Measurements from ENCODE around the gene TRIM23.

Gene TRIM23

DNA sequence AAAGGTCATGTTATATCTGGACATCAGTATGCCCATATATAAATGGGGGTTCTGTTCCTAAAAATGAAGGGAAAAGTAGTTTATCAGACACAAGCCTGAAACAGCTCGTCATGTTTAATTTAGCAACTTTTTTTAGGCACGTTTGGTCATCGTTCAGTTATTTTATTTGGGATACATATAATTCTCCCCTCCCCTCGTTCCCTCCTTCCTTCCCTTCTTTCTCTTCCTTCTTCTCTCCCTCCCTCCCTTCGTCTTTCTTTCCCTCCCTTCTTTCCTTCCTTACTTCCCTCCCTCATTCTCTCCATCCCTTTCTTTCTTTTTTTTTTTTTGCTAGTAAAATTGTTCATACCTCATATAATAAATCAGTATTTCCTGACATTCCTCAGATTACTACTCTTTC, 57.6 kb downstream of the TRIM23 start:
- Histone ChIP-seq H3K4me3 (ENCODE audit: low read depth, low read length) (no peak overlapping the region), H3K9ac (ENCODE audit: low read length) (no peak overlapping the region), H3K36me3 (ENCODE audit: control insufficient read depth, insufficient read depth, low read length) (peaks cover 10% of the 10 kb centered on the region), H3K4me1 (ENCODE audit: control insufficient read depth, insufficient read depth, low read length) (0 out of 2 replicates have a peak, but pooled peaks cover 3% of the 10 kb centered on the region), H3K9me3 (ENCODE audit: control insufficient read depth, insufficient read depth, low read depth, low read length) (no peaks in the 10 kb centered on the region), H3K27ac (ENCODE audit: low read depth, low read length) (no peak overlapping the region), H3K27me3 (ENCODE audit: control insufficient read depth, insufficient read depth, low read length) (no peaks in the 10 kb centered on the region)

GRCh38 chr5:65563777-65564176, 60.4 kb downstream of the TRIM23 start:
- H3K27me3 ChIP-seq (ENCODE audit: control insufficient read depth, insufficient read depth, low read length): no peaks in the 10 kb centered on the region
- peak overlapping the region; percentile 88 for H3K9ac ChIP-seq (ENCODE audit: low read length)
- peak overlapping the region; percentile 66; the same call in 1 of the 2 replicates for H3K27ac ChIP-seq (ENCODE audit: low read depth, low read length)
- H3K9me3 ChIP-seq (ENCODE audit: control insufficient read depth, insufficient read depth, low read depth, low read length): no peaks in the 10 kb centered on the region
- H3K36me3 ChIP-seq (ENCODE audit: control insufficient read depth, insufficient read depth, low read length): peaks cover 9% of the 10 kb centered on the region
- 0 out of 2 replicates have a peak, but pooled peaks cover 3% of the 10 kb centered on the region for H3K4me1 ChIP-seq (ENCODE audit: control insufficient read depth, insufficient read depth, low read length)
- H3K4me3 ChIP-seq (ENCODE audit: low read depth, low read length): peak overlapping the region; percentile 82

GRCh38 chr5:65562731-65563701, 61.1 kb downstream of the TRIM23 start, which contains the start of the genes CENPK and PPWD1:
TSS of gene CENPK (minus strand) at chr5:65563168. CDS start at chr5:65554907, 8,261 bp downstream.
TSS of gene PPWD1 (plus strand) at chr5:65563296. CDS start at chr5:65563311, 15 bp downstream.
- H3K4me3 ChIP-seq (ENCODE audit: low read depth, low read length): peak within 1 kb of the TSS; percentile 82
- H3K27me3 ChIP-seq (ENCODE audit: control insufficient read depth, insufficient read depth, low read length): no peaks in the 10 kb centered on the region
- H3K4me1 ChIP-seq (ENCODE audit: control insufficient read depth, insufficient read depth, low read length): 0 out of 2 replicates have a peak, but pooled peaks cover 3% of the 10 kb centered on the region
- H3K36me3 ChIP-seq (ENCODE audit: control insufficient read depth, insufficient read depth, low read length): peaks cover 16% of the 10 kb centered on the region
- H3K9ac ChIP-seq (ENCODE audit: low read length): peak within 1 kb of the TSS; percentile 88
- peak within 1 kb of the TSS; percentile 66 for H3K27ac ChIP-seq (ENCODE audit: low read depth, low read length)
- no peaks in the 10 kb centered on the region for H3K9me3 ChIP-seq (ENCODE audit: control insufficient read depth, insufficient read depth, low read depth, low read length)

- peaks cover 51% of the 10 kb centered on the region for H3K36me3 ChIP-seq (ENCODE audit: control insufficient read depth, insufficient read depth, low read length)
- no peak overlapping the region for H3K9ac ChIP-seq (ENCODE audit: low read length)
- no peaks in the 10 kb centered on the region for H3K27me3 ChIP-seq (ENCODE audit: control insufficient read depth, insufficient read depth, low read length)
- H3K27ac ChIP-seq (ENCODE audit: low read depth, low read length): no peak overlapping the region
- no peaks in the 10 kb centered on the region for H3K4me1 ChIP-seq (ENCODE audit: control insufficient read depth, insufficient read depth, low read length)
- no peak overlapping the region for H3K4me3 ChIP-seq (ENCODE audit: low read depth, low read length)
- no peaks in the 10 kb centered on the region for H3K9me3 ChIP-seq (ENCODE audit: control insufficient read depth, insufficient read depth, low read depth, low read length)
Observed at GRCh38 chr5:65556718-65557117, 67.4 kb downstream of the TRIM23 start.

GRCh38 chr5:65556181-65556580, 68.0 kb downstream of the TRIM23 start:
- peaks cover 54% of the 10 kb centered on the region for H3K36me3 ChIP-seq (ENCODE audit: control insufficient read depth, insufficient read depth, low read length)

DNA sequence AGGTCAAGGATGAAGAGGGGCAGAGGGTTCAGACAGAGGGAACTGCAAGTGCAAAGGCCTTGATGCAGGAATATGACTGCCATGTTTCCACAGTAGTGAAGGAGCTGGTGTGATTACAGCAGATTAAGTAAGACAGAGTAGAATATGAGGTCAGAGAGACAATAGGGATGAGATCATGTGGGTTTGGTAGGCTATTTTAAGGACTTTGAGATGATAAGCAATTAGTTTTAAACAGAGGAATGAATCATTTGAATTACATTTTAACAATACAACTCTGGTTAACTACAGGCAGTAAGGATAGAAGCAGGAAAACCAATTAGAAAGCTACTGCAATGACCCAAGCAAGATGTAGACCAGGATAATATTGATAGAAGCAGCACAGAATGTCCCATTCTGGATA, 68.8 kb downstream of the TRIM23 start:
- H3K4me3 ChIP-seq (ENCODE audit: low read depth, low read length): no peak overlapping the region
- no peak overlapping the region for H3K27ac ChIP-seq (ENCODE audit: low read depth, low read length)

More at GRCh38 chr5:65556181-65556580, 68.0 kb downstream of the TRIM23 start:
- Histone ChIP-seq H3K27me3 (ENCODE audit: control insufficient read depth, insufficient read depth, low read length) (no peaks in the 10 kb centered on the region), H3K27ac (ENCODE audit: low read depth, low read length) (no peak overlapping the region), H3K9me3 (ENCODE audit: control insufficient read depth, insufficient read depth, low read depth, low read length) (no peaks in the 10 kb centered on the region), H3K9ac (ENCODE audit: low read length) (no peak overlapping the region), H3K4me3 (ENCODE audit: low read depth, low read length) (no peak overlapping the region), H3K4me1 (ENCODE audit: control insufficient read depth, insufficient read depth, low read length) (no peaks in the 10 kb centered on the region)

DNA sequence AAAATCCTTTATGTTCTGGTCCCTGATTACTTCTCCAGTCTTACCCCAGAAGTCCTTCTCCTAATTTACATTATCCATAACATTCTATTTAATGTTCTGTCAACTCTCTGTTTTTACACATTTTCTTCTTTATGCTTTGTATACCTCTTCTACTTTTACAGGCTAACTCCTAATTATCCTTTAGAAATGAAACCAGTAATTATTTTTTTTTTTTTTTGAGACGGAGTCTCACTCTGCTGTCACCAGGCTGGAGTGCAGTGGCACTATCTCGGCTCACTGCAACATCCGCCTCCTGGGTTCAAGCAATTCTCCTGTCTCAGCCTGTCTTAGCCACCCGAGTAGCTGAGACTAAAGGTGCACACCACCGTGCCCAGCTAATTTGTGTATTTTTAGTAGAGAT, 70.2 kb downstream of the TRIM23 start:
- Histone ChIP-seq H3K4me3 (ENCODE audit: low read depth, low read length) (no peak overlapping the region), H3K27me3 (ENCODE audit: control insufficient read depth, insufficient read depth, low read length) (no peaks in the 10 kb centered on the region), H3K9me3 (ENCODE audit: control insufficient read depth, insufficient read depth, low read depth, low read length) (no peaks in the 10 kb centered on the region), H3K9ac (ENCODE audit: low read length) (no peak overlapping the region), H3K4me1 (ENCODE audit: control insufficient read depth, insufficient read depth, low read length) (no peaks in the 10 kb centered on the region), H3K27ac (ENCODE audit: low read depth, low read length) (no peak overlapping the region), H3K36me3 (ENCODE audit: control insufficient read depth, insufficient read depth, low read length) (peaks cover 70% of the 10 kb centered on the region)

More for the DNA sequence above, 68.8 kb downstream of the TRIM23 start:
- Histone ChIP-seq H3K9ac (ENCODE audit: low read length) (no peak overlapping the region), H3K4me1 (ENCODE audit: control insufficient read depth, insufficient read depth, low read length) (no peaks in the 10 kb centered on the region), H3K27me3 (ENCODE audit: control insufficient read depth, insufficient read depth, low read length) (no peaks in the 10 kb centered on the region), H3K9me3 (ENCODE audit: control insufficient read depth, insufficient read depth, low read depth, low read length) (no peaks in the 10 kb centered on the region), H3K36me3 (ENCODE audit: control insufficient read depth, insufficient read depth, low read length) (peaks cover 58% of the 10 kb centered on the region)

DNA sequence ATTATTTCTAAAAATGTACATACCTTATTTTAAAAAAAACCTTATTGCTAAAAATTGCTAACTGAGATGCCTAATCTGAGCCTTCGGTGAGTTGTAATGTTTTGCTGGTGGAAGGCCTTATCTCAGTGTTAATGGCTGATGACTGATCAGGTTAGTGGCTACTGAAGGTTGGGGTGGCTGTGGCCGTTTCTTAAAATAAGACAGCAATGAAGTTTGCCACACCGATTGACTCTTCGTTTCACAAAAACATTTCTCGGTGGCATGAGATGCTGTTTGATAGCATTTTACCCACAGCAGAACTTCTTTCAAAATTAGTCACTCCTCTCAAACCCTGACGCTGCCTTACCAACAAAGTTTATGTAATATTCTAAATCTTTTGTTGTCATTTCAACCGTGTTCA, 75.9 kb downstream of the TRIM23 start:
- Histone ChIP-seq H3K36me3 (ENCODE audit: control insufficient read depth, insufficient read depth, low read length) (peaks cover 55% of the 10 kb centered on the region), H3K9ac (ENCODE audit: low read length) (no peak overlapping the region), H3K27me3 (ENCODE audit: control insufficient read depth, insufficient read depth, low read length) (no peaks in the 10 kb centered on the region), H3K9me3 (ENCODE audit: control insufficient read depth, insufficient read depth, low read depth, low read length) (no peaks in the 10 kb centered on the region), H3K27ac (ENCODE audit: low read depth, low read length) (no peak overlapping the region), H3K4me1 (ENCODE audit: control insufficient read depth, insufficient read depth, low read length) (no peaks in the 10 kb centered on the region), H3K4me3 (ENCODE audit: low read depth, low read length) (no peak overlapping the region)

GRCh38 chr5:65546141-65546540, 78.0 kb downstream of the TRIM23 start:
- no peak overlapping the region for H3K27ac ChIP-seq (ENCODE audit: low read depth, low read length)
- H3K9ac ChIP-seq (ENCODE audit: low read length): no peak overlapping the region
- H3K9me3 ChIP-seq (ENCODE audit: control insufficient read depth, insufficient read depth, low read depth, low read length): no peaks in the 10 kb centered on the region
- peaks cover 66% of the 10 kb centered on the region for H3K36me3 ChIP-seq (ENCODE audit: control insufficient read depth, insufficient read depth, low read length)
- no peaks in the 10 kb centered on the region for H3K4me1 ChIP-seq (ENCODE audit: control insufficient read depth, insufficient read depth, low read length)
- no peak overlapping the region for H3K4me3 ChIP-seq (ENCODE audit: low read depth, low read length)
- no peaks in the 10 kb centered on the region for H3K27me3 ChIP-seq (ENCODE audit: control insufficient read depth, insufficient read depth, low read length)

- H3K27ac ChIP-seq (ENCODE audit: low read depth, low read length): no peak overlapping the region
- H3K27me3 ChIP-seq (ENCODE audit: control insufficient read depth, insufficient read depth, low read length): no peaks in the 10 kb centered on the region
- H3K4me1 ChIP-seq (ENCODE audit: control insufficient read depth, insufficient read depth, low read length): no peaks in the 10 kb centered on the region
- peaks cover 61% of the 10 kb centered on the region for H3K36me3 ChIP-seq (ENCODE audit: control insufficient read depth, insufficient read depth, low read length)
- no peak overlapping the region for H3K9ac ChIP-seq (ENCODE audit: low read length)
- no peak overlapping the region for H3K4me3 ChIP-seq (ENCODE audit: low read depth, low read length)
- H3K9me3 ChIP-seq (ENCODE audit: control insufficient read depth, insufficient read depth, low read depth, low read length): no peaks in the 10 kb centered on the region
Observed at GRCh38 chr5:65544473-65544872, 79.7 kb downstream of the TRIM23 start.

GRCh38 chr5:65539827-65540226, 84.3 kb downstream of the TRIM23 start:
- H3K4me1 ChIP-seq (ENCODE audit: control insufficient read depth, insufficient read depth, low read length): no peaks in the 10 kb centered on the region
- no peaks in the 10 kb centered on the region for H3K27me3 ChIP-seq (ENCODE audit: control insufficient read depth, insufficient read depth, low read length)
- no peak overlapping the region for H3K4me3 ChIP-seq (ENCODE audit: low read depth, low read length)
- H3K9ac ChIP-seq (ENCODE audit: low read length): no peak overlapping the region
- no peaks in the 10 kb centered on the region for H3K9me3 ChIP-seq (ENCODE audit: control insufficient read depth, insufficient read depth, low read depth, low read length)
- H3K36me3 ChIP-seq (ENCODE audit: control insufficient read depth, insufficient read depth, low read length): peaks cover 66% of the 10 kb centered on the region
- no peak overlapping the region for H3K27ac ChIP-seq (ENCODE audit: low read depth, low read length)
